CD4-positive, alpha-beta T cell treated with Interleukin-4 for 4 hours (primary cell): Measurements from ENCODE around the gene MTUS2.
"Not testable (repeated sequence)": the region's sequence is repeated elsewhere in the genome, so short reads cannot be mapped to it uniquely, and the experiment has no call there.

Experiments used
- DNase-seq: peaks from one replicate; pipeline ENCODE4 v3.0.0-alpha.2; 2020

MTUS2 gene

DNA sequence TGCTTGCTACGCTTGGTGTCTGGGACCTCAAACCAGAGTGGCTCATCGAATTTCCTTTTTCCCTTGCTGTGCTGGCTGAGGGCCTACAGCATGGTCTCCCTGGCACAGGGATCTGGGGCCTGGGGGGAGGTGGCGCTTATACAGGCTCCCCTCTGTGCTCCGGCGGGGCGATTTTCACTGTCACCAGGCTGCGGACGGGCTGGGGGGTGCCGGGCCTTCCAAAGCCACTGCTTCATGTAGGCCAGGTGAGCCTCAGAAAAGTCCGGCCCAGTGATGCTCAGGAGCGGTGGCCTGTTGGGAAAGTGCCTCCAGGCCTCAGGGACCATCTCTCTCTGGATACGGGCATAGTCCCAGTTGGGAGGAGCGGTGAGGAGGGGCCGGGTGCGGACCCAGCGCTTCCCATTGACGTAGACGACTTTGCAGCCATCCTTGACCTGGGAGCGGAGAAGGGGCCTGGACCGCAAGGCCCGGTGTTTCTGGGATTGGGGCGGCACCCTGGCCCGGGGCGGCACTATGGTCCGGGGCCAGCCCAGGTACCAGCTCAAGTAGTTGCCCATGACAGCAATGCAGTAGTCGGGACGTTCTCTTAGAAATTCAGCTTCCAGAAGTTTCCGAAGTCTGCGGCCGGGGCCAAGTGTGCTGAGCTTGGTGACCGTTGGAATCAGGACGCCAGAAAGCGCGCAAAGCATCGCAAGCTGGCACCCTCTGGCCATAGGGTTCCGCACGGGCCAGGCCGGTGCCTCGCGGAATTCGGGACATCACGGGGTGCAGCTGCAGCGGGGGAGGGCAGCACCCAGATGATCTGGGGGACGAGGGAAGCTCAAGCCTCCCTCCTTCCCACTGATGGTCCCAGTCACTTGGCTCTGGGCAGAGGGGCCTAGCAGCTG is 519.5 kb downstream of the MTUS2 start:
- DNase-seq: no peak

DNA sequence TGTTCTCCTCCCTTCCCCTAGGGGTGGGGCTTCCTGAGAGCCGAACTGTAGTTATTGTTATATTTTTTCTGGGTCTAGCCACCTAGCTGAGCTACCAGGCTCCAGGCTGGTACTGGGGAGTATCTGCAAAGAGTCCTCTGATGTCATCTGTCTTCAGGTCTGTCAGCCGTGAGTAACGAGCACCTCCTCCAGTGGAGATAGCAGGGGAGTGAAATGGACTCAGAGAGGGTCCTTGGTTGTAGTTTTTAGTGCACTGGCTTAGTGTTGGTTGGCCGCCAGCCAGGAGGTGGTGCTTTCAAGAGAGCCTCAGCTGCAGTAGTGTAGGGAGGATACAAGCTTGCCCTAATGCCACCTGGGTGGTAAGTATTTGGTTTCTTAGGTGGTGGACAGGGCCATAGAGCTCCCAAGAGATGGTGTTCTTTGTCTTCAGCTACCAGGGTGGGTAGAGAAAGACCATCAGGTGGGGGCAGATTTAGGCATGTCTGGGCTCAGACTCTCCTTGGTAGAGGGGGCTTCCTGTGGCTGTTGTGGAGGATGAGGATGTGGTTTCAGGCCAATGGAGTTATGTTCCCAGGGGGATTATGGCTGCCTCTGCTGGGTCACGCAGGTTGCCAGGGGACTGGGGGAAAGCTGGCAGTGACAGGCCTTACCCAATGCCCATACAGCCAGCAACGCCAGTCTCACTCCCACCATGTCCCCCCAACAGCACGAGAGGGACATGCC is 525.9 kb downstream of the MTUS2 start:
- DNase-seq: not testable (repeated sequence)

DNA sequence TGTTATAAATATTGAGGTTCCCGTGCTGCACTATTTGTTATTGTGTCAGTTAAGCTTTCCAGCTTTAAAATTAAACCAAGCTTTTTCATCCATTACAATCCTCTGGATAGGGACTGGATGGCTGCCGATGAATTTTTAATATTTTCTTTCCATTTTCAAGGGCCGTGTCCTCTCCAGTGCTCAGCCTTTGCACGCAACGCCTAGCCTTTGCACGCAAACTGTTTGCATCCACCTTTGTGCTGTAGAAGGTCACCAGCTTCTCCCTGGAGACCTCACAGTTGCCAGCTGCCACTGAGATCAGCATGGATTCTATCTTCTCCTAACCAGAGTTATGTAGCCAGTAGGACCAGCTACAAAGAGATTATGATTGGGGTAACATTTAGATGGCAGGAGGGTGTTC is 534.9 kb downstream of the MTUS2 start:
- no peak for DNase-seq

DNA sequence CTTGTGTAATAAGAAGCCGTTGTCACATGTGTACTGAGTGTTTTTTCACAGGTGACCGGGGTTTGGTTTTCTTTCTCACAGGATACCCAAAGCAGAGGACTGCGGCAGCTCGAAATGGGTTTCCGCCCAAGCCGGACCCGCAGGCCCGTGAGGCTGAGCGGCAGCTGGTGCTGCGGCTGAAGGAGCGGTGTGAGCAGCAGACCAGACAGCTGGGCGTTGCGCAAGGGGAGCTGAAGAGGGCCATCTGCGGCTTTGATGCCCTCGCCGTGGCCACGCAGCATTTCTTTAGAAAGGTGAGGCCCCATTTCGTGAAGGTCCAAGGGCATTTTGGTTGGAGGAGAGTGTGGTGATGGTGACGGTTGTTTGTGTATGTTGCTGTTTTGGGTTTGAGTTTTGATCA is 539.0 kb downstream of the MTUS2 start:
- DNase-seq: no peak

DNA sequence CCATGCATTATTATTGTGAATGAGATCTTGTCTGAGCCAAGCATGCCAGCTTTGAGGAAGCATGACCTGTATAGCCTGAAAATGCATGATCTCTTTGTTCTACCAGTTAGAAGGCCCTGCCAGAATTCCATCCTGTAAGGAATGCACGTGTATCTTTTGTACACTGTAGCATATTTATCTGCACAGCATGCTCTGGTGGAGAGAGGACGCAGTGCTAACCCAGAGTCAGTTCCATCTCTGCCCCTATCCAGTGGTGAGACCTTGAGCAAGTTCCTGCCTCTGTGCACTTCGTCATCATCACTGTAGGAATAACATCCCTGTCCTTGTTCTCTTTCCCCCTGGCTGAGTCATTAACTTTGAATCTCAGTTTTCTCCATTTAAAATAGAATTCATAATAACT is 541.6 kb downstream of the MTUS2 start:
- DNase-seq: no peak

DNA sequence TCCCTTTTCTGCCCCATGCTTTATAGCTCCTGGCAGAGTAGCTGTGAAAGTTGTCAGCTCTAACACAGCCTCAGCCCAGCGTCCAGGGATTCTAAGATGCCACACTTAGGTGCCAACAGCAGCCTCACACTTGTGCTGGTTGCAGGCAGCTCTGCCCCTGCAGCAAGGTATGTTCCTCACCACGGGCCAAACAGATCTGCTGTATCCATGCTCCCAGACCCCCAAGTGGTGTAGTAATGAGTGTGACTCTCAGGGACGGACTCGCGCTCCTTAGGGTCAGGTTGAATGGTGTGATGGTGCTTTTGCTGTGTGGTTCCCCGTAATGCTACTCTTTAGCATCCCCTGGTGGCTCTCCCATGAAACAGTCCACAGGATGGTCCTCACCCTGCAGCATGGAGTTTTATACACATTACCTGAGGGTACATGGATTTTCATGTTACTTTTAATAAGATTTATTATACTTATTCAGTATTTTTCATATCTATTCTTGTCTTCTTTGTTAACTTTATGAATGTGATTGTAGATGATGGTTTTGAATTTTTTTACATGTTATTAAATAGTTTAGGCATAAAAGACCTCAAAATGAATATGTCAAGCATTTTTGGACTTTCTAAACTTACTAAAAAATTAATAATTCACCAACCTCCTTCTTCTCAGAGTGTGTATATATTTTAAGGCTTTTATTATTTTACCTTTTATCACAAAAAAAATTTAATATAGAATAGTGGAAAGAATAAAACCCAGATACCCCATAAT is 542.9 kb downstream of the MTUS2 start:
- DNase-seq: peak; percentile 45

DNA sequence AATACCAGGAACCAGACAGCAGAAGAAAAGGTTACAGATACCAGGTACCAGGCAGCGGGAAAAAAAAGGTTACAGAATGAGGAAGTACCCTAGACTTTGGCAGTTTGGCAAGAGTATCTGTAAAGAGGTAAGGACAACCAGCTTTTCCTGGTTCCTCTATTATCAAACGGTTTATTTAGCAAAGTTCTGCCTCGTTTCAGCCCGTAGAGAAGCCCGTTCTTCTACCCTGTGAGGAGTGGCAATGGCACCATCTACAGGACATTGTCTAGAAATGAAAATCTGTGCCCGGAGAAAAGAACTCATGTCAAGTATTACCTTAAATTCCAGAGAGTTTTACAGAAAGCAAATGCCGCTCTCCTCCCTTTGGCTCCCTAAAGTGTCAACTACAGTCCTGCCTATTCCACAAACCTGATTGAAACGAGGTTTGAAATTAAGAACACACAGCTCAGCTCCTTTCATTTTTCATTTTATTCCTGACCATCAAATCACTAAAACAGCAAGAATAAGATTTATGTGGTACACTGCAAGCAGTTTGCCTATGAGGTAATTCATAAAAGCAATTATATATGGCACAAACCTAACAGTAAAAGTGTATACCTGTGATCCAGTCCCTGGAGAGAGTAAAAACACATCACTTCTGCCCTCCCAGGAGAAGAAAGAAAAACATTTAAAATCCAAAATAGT is 549.1 kb downstream of the MTUS2 start:
- DNase-seq: peak; percentile 8

DNA sequence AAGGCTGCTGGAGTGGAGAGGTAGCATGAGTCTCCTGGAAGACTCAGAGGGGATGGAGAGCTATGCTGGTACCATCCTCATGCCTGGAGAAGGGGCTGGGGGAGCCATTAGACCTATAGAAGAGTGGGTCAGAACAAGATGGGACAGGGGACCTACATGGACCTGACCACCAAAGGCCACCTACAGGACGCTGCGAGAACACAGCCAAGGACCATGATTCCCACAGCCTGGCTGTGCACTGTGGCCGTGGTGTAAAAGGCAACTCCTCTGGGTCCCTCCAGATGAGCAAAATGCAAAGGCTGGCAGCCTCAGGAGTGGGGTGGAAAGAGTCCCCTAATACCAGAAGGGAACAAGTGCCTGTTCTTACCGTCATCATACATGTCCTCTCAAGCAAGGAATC is 559.1 kb downstream of the MTUS2 start:
- DNase-seq: no peak

DNA sequence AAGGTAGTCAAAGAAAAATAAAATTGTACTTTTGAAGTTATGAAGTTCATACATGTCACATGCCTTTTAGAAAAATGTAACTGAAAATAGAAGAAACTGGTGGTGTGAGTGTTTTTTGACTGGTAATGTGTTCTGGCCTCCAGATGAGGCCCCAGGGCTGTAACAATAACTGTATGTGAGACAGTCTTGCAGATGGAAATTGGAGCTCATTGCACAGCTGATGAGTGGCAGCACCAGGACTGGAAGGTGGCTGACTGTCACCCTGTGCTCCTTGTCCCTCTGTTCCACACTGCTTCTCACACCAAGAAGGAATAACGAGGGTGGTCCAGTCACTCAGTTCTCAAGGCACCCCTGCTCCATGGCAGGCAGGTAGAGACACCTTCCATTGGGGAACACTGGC is 559.7 kb downstream of the MTUS2 start:
- DNase-seq: no peak

DNA sequence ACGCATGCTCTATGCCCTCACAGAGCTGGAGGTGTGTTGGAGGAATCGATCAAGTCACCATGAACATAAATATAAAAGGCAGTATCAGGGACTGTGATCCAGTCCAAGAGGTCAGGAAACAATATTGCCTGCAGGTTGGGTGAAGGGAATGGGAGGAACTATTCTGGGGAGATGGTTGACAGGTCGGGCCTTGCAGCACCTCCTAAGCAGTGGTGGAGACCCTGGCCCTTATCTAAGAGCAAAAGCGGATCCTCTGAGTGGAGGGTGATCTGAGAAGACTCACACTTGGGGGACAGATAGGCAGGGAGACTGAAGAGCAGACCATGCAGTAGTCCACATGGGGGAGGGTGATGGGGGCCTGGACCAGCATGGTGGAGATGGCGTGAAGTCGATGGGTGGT is 561.9 kb downstream of the MTUS2 start:
- DNase-seq: no peak

DNA sequence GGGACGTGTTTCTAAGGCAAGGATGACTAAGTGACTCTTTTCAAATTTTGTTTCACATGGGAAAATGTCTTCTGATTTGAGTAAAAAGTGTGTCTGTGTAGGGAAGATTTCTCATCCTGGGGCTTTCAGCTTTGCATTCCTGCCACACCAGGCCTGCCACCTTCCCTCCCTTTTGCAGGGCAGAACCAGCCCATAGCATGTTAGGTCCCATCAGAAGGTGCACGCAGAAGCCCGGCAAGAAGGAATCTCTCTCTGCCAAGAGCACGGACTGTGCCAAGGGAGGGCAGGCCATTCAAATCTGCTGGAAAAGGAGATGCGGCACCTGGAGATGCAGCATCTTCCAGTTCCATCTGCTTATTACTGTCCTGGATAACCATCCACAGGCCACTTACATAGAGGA is 563.3 kb downstream of the MTUS2 start:
- no peak for DNase-seq

DNA sequence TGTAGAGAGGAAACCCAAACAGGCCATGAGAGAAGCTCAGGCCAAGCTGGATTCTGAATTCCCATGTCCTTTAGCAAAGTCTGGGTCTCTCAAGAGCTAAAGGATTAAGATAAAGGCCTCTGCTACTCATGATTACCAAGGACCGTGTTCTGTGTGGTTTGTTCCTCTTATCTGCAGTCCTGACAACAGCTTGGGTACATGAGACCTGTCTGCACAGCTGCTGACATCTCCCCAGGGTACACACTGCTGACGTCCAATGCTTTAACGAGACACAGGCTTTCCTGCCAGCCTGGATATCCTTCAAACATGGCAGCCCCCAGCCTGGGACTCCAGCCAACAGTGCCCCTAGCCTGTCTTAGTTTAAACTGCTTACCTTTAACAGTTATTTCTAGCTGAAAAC is 564.3 kb downstream of the MTUS2 start:
- no peak for DNase-seq

DNA sequence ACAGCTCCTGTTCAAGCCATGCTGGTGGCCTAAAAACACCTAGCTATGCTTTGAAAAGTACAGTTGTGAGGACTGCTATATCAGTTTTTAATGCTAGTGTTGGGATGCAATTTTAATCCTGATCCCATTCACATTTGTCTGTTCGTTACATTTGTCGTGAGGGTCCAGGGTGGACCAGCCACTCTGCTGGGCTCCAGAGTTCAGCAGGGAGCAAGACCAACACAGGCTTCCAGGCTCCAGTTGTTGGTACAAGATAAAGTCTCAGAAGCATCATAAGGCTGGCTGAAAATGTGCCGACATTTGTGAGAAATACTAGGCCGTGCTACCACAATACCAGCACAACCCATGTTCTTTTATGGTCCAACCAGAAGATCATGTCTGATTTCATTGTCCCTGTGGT is 564.7 kb downstream of the MTUS2 start:
- no peak for DNase-seq

DNA sequence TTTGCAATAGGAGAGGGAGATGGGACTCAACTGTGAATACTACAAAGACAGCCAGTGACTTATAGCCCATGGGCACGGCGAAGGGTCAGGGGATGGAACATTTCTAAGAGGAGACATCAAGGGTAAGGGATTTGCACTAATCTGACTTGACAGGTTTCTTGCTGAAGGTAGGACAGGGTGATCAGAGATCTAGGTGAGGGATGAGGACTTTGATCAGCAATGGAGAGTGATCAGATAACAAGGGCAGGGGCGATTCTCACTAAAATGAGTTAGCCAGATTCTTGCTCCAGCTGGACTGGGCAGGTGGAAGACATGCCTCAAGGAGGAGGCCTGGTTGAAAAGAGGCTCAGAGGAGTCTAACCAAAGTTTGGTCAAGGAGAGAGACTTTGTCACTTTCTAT is 566.1 kb downstream of the MTUS2 start:
- no peak for DNase-seq

DNA sequence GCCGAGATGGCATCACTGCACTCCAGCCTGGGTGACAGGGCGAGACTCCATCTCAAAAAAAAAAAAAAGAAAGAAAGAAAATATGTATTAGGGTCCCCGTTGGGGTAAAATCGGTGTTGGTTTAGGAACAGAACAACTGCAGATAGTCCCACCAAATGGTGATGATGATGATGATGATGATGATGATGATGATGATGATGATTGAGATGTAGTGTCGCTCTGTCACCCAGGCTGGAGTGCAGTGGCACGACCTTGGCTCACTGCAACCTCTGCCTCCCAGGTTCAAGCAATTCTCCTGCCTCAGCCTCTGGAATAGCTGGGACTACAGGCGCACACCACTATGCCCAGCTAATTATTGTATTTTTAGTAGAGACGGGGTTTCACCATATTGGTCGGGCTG is 570.5 kb downstream of the MTUS2 start:
- not testable (repeated sequence) for DNase-seq

DNA sequence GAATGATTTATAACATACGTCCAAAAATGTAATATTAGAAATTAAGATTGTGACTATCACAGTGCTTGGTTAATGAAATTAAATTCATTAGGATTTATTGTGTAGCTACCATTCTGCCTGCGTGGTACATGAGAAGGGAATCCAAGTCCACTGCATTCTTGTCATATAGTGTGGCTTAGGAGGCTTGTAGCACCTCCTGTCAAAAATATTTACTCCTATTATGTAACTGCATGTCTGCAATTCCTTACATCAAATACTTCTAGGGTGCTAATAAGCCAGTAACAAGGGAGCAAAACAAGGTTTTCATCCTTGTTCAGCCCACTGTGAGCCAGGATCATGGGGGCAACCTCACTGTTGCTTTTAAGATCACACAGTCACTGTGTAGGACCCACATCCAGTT is 576.3 kb downstream of the MTUS2 start:
- DNase-seq: no peak

DNA sequence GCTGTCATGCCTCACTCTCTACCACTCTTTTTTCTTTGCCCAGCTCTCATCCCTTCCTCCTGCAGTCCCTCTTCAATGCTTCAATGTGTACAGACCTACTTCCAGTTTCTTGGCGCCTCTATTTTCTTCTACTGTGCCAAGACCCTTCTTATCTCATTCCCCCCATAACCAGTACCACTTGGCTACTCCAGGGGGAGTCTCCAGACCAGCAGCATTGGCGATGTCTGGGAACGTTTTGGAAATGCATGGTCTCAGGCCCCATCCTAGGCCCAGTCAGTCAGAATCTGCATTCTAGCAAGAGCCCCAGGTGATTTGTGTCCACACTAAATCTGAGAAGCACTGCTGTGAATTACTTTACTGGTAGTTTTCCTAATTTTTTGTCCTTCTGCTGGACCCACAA is 577.1 kb downstream of the MTUS2 start:
- DNase-seq: no peak

DNA sequence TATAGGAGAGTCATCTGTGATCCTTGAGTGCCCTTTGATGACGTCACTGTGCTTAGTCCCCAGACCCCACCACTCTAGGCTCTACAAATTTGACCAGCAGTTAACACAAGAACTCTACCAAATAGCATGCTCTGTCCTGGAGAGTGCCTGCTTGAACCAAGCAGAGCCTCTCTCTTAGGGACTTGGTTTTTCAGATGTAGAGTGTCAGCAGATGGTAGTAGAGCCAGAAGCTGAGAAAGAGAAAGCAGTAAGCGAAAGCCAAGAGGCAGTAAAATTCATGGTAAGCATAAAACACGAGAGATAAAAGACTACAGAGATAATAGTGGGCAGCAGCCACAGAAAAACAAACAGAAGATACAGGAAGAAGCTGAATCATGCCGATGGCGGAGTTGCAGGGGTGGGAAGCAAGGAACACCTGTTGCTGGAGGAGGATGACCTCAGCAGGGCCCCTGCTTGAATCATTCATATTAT is 582.1 kb downstream of the MTUS2 start:
- DNase-seq: no peak

DNA sequence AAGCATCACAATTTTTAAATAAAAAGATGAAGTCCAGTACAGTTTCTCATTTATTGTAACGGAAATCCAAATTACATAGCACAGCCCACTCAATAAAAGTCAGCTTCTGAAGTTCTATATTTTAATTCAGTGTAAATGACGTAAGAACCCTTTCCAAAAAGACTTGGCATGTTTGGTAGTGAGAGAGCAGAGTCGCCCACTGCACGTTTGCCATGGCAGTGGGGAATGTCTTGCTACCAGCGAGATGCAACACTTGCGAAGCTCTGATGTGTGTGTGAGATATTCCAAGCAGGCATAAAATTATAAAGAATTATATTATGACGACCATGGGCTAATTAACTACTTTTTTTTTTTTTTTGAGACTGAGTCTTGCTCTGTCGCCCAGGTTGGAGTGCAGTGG is 585.3 kb downstream of the MTUS2 start:
- DNase-seq: no peak

DNA sequence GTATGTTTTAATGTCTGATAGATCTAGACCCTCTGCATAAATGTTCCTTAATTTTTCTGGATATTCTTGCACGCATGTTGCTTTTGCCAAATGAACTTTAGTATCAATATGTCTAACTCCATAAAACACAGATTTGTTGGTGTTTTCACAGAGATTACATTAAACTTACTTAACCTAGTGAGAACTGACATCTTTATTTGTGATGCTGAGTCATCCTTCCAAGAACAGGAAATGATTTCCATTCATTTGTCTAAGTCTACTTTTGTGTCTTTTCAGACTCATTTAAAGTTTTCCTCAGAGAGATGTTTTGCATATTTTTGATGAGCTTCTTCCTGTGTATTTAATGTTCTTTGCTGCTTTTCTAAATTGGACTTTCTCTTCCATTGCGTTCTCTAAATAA is 591.3 kb downstream of the MTUS2 start:
- DNase-seq: no peak

DNA sequence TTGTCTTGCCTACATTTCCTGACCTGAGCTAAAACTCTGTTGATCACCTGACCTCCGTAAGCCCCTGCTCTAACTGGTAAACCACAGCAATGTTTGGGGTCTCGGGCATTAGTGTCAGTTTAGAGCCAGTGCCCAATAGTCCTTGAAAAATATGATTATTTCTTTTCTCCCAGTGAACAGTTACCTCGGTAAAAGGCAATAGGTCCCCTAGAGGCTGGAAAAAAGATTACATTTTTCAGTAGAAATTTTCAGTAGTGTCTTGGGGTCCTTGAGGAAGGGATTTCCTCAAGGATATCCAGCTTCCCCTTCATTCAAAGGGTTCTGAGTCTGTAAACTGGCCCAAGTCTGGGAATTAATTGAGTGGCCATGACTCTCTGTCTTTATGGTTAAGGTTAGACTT is 597.9 kb downstream of the MTUS2 start:
- DNase-seq: no peak

DNA sequence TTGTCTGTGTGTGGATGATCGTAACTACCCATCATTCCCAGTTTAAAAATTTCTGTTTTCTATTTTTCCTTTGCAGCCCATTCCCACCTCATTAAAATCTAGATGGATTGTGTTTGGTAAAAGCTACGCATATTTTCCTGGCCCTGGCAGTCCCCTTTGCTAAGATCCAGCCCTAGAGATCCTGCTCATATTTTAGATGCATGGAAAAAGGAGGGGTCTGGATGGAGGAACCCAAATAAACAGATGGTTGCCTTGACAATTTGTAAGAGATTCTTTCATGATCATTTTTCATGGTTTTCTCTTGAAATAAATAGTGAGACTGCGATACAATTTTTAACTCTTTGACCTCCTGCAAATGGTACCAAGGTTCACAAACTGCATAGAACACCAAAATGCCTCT is 601.0 kb downstream of the MTUS2 start:
- DNase-seq: no peak

DNA sequence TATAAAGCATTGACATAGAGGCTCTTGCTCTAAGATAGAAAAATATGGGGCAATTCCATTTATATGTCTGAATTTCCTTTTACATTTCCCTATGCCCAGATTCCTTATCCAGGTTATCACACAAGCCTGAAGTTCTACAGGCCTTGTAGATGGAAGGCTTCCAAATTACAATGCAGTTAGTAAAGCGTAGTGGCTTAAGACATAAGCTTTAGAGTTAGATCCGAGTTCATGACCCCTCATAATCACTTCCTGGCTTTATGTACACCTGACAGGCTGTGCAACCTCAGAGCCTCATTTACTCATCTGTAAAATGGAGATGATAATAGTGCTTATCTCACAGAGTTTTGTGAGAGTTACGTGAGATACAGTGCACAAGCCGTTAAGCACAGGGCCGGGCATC is 601.9 kb downstream of the MTUS2 start:
- DNase-seq: no peak
